ENCODE measurements around the gene SLC39A5. TPM values are rescaled to one million over a fixed set of nuclear protein-coding genes. Genes with fewer than 3 reads are reported as not detected.

SLC39A5 gene, protein sequence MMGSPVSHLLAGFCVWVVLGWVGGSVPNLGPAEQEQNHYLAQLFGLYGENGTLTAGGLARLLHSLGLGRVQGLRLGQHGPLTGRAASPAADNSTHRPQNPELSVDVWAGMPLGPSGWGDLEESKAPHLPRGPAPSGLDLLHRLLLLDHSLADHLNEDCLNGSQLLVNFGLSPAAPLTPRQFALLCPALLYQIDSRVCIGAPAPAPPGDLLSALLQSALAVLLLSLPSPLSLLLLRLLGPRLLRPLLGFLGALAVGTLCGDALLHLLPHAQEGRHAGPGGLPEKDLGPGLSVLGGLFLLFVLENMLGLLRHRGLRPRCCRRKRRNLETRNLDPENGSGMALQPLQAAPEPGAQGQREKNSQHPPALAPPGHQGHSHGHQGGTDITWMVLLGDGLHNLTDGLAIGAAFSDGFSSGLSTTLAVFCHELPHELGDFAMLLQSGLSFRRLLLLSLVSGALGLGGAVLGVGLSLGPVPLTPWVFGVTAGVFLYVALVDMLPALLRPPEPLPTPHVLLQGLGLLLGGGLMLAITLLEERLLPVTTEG
- polyA plus RNA-seq (2013, experiment 1 of 2), result 0.10 TPM
- not detected for polyA plus RNA-seq (2013, experiment 2 of 2)

DNA sequence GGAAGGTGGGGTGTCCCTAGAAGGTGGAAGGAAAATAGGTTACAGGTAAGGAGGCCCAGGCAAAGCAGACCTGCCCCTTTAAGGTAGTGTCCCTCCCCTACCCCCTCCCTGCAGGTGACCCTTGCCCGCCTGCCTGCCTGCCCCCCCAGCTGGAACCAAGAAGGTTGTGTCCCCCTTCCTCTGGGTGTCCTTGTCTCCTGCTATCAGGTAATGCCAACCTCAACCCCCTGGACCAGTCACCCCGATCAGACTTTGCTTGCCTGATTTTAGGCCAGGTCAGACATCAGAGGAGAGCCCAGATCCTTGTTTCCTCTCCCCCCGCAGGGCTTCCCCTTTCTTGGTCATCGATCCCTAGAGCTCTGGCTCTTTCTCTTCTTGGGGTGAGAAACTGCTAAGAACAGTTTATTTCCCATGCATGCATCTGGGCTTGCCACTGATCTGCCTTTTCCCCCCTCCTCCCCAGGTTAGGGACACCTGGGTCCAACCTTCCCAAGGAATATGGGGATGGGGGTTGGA, at the start of gene SLC39A5:
SLC39A5 (plus strand) TSS at position 136 of the 516 bp plus-strand sequence. CDS start 1,224 bp downstream, outside the sequence.
- Histone ChIP-seq H2AK5ac (ENCODE audit: low read length, severe bottlenecking) (no peak within 1 kb of the TSS), H3K18ac (ENCODE audit: low read depth in 1 of 2, low read length in 2 of 2) (no peak within 1 kb of the TSS), H2BK120ac (ENCODE audit: low read depth, low read length) (no peak within 1 kb of the TSS), H4K8ac (ENCODE audit: low read length) (no peak within 1 kb of the TSS), H3K4me1 (ENCODE audit: control insufficient read depth, insufficient read depth, low read depth, low read length) (peaks cover 6% of the 10 kb centered on the region), H2BK5ac (ENCODE audit: low read depth, low read length, poor library complexity, severe bottlenecking) (no peak within 1 kb of the TSS), H3K14ac (ENCODE audit: low read length in 2 of 2) (no peak within 1 kb of the TSS), H2BK15ac (ENCODE audit: low read depth, poor library complexity, severe bottlenecking) (no peak within 1 kb of the TSS), H3K27ac (ENCODE audit: low read length, poor library complexity, severe bottlenecking) (no peak within 1 kb of the TSS), H3K23ac (ENCODE audit: low read length in 2 of 2) (no peak within 1 kb of the TSS), H2BK12ac (ENCODE audit: low read length in 2 of 2) (no peak within 1 kb of the TSS), H2AFZ (ENCODE audit: low read depth, low read length) (no peak within 1 kb of the TSS), H3K9me3 (ENCODE audit: control insufficient read depth, low read length) (no peaks in the 10 kb centered on the region), H3K4ac (ENCODE audit: low read depth in 1 of 2, low read length in 2 of 2) (no peak within 1 kb of the TSS), H3K4me3 (ENCODE audit: insufficient read depth in 1 of 2, low read depth in 1 of 2, low read length in 2 of 2) (no peak within 1 kb of the TSS), H3K27me3 (ENCODE audit: control insufficient read depth in 1 of 2, insufficient read depth in 1 of 2, low read length in 2 of 2) (no peaks in the 10 kb centered on the region), H3K9ac (ENCODE audit: low read length) (no peak within 1 kb of the TSS), H3K4me2 (ENCODE audit: low read length, poor library complexity, severe bottlenecking) (no peak within 1 kb of the TSS), H4K91ac (ENCODE audit: low read length) (no peak within 1 kb of the TSS), H3K36me3 (ENCODE audit: control insufficient read depth in 1 of 2, insufficient read depth in 2 of 2, low read depth in 1 of 2, low read length in 2 of 2) (peaks cover 6 to 20% of the 10 kb centered on the region in 2 experiments), H3K79me1 (replicated peaks; ENCODE audit: low read length, poor library complexity, severe bottlenecking) (peaks cover 5% of the 10 kb centered on the region)
- no peak for DNase-seq
- 94% methylated on average over 4 of the region's 4 CpGs for WGBS

DNA sequence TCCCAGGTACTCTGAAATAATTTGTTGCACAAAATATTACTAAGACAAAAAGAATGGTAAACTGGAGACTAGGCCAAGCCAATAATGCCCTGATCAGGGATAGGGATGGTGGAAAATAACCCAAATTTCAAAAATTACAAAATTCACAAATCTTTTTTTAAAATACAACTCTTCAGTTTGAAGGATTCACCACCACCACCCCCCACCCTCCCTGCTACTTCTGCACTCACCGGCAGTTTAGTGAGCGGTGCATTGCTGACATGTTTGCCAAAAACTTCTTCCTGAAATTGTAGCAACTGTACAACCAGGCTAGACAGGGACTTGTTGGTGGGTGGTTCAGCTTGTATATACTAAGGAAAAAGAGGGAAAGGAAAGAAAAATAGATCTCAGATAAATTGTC, 42.9 kb upstream of the SLC39A5 start:
- H3K4me3 ChIP-seq (ENCODE audit: insufficient read depth in 1 of 2, low read depth in 1 of 2, low read length in 2 of 2), result peak overlapping the region in 1 of 2 experiments; percentile 16
- H2BK12ac ChIP-seq (ENCODE audit: low read length in 2 of 2), result no peak overlapping the region
- H3K36me3 ChIP-seq (ENCODE audit: control insufficient read depth in 1 of 2, insufficient read depth in 2 of 2, low read depth in 1 of 2, low read length in 2 of 2), result peaks cover 16 to 44% of the 10 kb centered on the region in 2 experiments
- H3K79me1 ChIP-seq (replicated peaks; ENCODE audit: low read length, poor library complexity, severe bottlenecking), result peaks cover 11% of the 10 kb centered on the region
- H3K4me2 ChIP-seq (ENCODE audit: low read length, poor library complexity, severe bottlenecking), result no peak overlapping the region
- DNase-seq, result no peak
- H3K4me1 ChIP-seq (ENCODE audit: control insufficient read depth, insufficient read depth, low read depth, low read length), result peaks cover 6% of the 10 kb centered on the region
- H4K8ac ChIP-seq (ENCODE audit: low read length), result no peak overlapping the region
- no peak overlapping the region for H2AFZ ChIP-seq (ENCODE audit: low read depth, low read length)
- H3K4ac ChIP-seq (ENCODE audit: low read depth in 1 of 2, low read length in 2 of 2), result no peak overlapping the region
- no peaks in the 10 kb centered on the region for H3K9me3 ChIP-seq (ENCODE audit: control insufficient read depth, low read length)
- WGBS, result no CpG with 5 or more reads among the region's 2 CpGs
- H2BK15ac ChIP-seq (ENCODE audit: low read depth, poor library complexity, severe bottlenecking), result no peak overlapping the region
- no peaks in the 10 kb centered on the region for H3K27me3 ChIP-seq (ENCODE audit: control insufficient read depth in 1 of 2, insufficient read depth in 1 of 2, low read length in 2 of 2)
- H3K18ac ChIP-seq (ENCODE audit: low read depth in 1 of 2, low read length in 2 of 2), result no peak overlapping the region
- no peak overlapping the region for H2BK5ac ChIP-seq (ENCODE audit: low read depth, low read length, poor library complexity, severe bottlenecking)
- peak overlapping the region; percentile 90 for H3K9ac ChIP-seq (ENCODE audit: low read length)
- H3K23ac ChIP-seq (ENCODE audit: low read length in 2 of 2), result no peak overlapping the region
- H2BK120ac ChIP-seq (ENCODE audit: low read depth, low read length), result no peak overlapping the region
- no peak overlapping the region for H3K27ac ChIP-seq (ENCODE audit: low read length, poor library complexity, severe bottlenecking)
- H3K14ac ChIP-seq (ENCODE audit: low read length in 2 of 2), result no peak overlapping the region
- H4K91ac ChIP-seq (ENCODE audit: low read length), result no peak overlapping the region
- H2AK5ac ChIP-seq (ENCODE audit: low read length, severe bottlenecking), result no peak overlapping the region

DNA sequence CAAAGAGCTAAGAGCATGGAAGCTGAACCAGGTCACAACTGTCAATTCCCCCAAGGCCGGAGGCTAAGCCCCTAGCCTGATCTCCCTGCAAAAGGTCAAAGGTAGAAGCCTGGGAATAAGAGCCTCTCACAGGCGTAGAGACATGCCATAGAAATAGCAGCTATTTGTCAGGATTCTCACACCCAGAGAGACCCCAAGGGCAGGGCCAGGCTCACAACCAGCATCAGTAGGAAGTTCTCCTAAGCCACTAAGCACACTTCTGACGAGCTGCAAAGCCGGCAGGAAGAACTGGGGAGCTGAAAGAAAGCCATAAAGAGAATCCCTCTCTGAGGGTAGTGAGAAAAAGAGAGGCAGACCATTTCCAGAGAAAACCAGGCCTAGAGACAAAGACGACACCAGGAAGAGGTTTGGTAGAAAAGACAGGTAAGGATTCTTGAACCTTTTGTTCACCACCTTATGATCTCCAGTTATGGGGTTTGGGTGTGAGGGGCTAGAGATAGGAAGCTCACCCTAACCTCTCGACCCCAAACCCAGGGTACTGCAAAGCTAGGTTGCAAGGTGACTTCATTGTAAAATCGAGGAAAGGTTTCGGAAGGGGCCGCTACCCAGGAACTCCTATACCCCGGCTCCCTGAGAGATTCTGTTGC, 41.6 kb upstream of the SLC39A5 start:
- Histone ChIP-seq H2AK5ac (ENCODE audit: low read length, severe bottlenecking) (peak overlapping the region; percentile 82), H3K27ac (ENCODE audit: low read length, poor library complexity, severe bottlenecking) (peak overlapping the region; percentile 45), H3K23ac (ENCODE audit: low read length in 2 of 2) (peak overlapping the region; percentile 70 to 86), H2BK5ac (ENCODE audit: low read depth, low read length, poor library complexity, severe bottlenecking) (no peak overlapping the region), H3K4me3 (ENCODE audit: insufficient read depth in 1 of 2, low read depth in 1 of 2, low read length in 2 of 2) (peak overlapping the region; percentile 79 to 93), H4K8ac (ENCODE audit: low read length) (no peak overlapping the region), H2BK15ac (ENCODE audit: low read depth, poor library complexity, severe bottlenecking) (no peak overlapping the region), H3K79me1 (replicated peaks; ENCODE audit: low read length, poor library complexity, severe bottlenecking) (peaks cover 11% of the 10 kb centered on the region), H3K14ac (ENCODE audit: low read length in 2 of 2) (peak overlapping the region; percentile 45 to 93), H2BK12ac (ENCODE audit: low read length in 2 of 2) (no peak overlapping the region), H3K9ac (ENCODE audit: low read length) (peak overlapping the region; percentile 90), H3K4me2 (ENCODE audit: low read length, poor library complexity, severe bottlenecking) (peak overlapping the region; percentile 91), H3K4me1 (ENCODE audit: control insufficient read depth, insufficient read depth, low read depth, low read length) (peaks cover 6% of the 10 kb centered on the region), H4K91ac (ENCODE audit: low read length) (no peak overlapping the region), H3K36me3 (ENCODE audit: control insufficient read depth in 1 of 2, insufficient read depth in 2 of 2, low read depth in 1 of 2, low read length in 2 of 2) (peaks cover 10 to 33% of the 10 kb centered on the region in 2 experiments), H3K27me3 (ENCODE audit: control insufficient read depth in 1 of 2, insufficient read depth in 1 of 2, low read length in 2 of 2) (no peaks in the 10 kb centered on the region), H2AFZ (ENCODE audit: low read depth, low read length) (no peak overlapping the region), H3K18ac (ENCODE audit: low read depth in 1 of 2, low read length in 2 of 2) (peak overlapping the region in 1 of 2 experiments; percentile 75), H2BK120ac (ENCODE audit: low read depth, low read length) (no peak overlapping the region), H3K9me3 (ENCODE audit: control insufficient read depth, low read length) (no peaks in the 10 kb centered on the region), H3K4ac (ENCODE audit: low read depth in 1 of 2, low read length in 2 of 2) (peak overlapping the region in 1 of 2 experiments; percentile 64)
- DNase-seq, result no peak
- WGBS, result 21% methylated on average over 8 of the region's 10 CpGs

DNA sequence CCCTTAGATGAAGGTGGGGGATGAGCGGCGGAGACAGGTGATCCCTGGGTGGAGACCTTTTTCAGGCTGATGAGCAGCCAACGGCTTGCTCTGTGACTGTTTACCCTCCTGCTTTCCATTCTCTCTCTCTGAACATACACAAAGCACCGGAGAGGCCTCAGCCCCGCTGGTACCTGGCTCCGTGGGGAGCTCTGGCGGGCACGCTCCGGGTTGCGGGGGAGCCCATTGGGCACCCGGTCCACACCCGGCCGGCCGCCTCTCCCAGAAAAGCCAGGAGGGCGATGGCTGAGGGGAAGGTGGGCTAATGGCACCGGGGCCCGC, 41.1 kb upstream of the SLC39A5 start:
- Histone ChIP-seq H3K4ac (ENCODE audit: low read depth in 1 of 2, low read length in 2 of 2) (peak overlapping the region in 1 of 2 experiments; percentile 97), H3K9ac (ENCODE audit: low read length) (peak overlapping the region; percentile 90), H3K79me1 (replicated peaks; ENCODE audit: low read length, poor library complexity, severe bottlenecking) (peaks cover 8% of the 10 kb centered on the region), H2AK5ac (ENCODE audit: low read length, severe bottlenecking) (peak overlapping the region; percentile 9), H2AFZ (ENCODE audit: low read depth, low read length) (no peak overlapping the region), H2BK12ac (ENCODE audit: low read length in 2 of 2) (no peak overlapping the region), H3K27me3 (ENCODE audit: control insufficient read depth in 1 of 2, insufficient read depth in 1 of 2, low read length in 2 of 2) (no peaks in the 10 kb centered on the region), H3K4me2 (ENCODE audit: low read length, poor library complexity, severe bottlenecking) (peak overlapping the region; percentile 91), H3K18ac (ENCODE audit: low read depth in 1 of 2, low read length in 2 of 2) (peak overlapping the region in 1 of 2 experiments; percentile 75), H3K4me3 (ENCODE audit: insufficient read depth in 1 of 2, low read depth in 1 of 2, low read length in 2 of 2) (peak overlapping the region; percentile 79 to 93), H2BK5ac (ENCODE audit: low read depth, low read length, poor library complexity, severe bottlenecking) (no peak overlapping the region), H3K9me3 (ENCODE audit: control insufficient read depth, low read length) (no peaks in the 10 kb centered on the region), H2BK120ac (ENCODE audit: low read depth, low read length) (peak overlapping the region; percentile 8), H4K91ac (ENCODE audit: low read length) (no peak overlapping the region), H3K36me3 (ENCODE audit: control insufficient read depth in 1 of 2, insufficient read depth in 2 of 2, low read depth in 1 of 2, low read length in 2 of 2) (peaks cover 8 to 28% of the 10 kb centered on the region in 2 experiments), H3K27ac (ENCODE audit: low read length, poor library complexity, severe bottlenecking) (peak overlapping the region; percentile 45), H3K4me1 (ENCODE audit: control insufficient read depth, insufficient read depth, low read depth, low read length) (peaks cover 6% of the 10 kb centered on the region), H4K8ac (ENCODE audit: low read length) (no peak overlapping the region), H3K23ac (ENCODE audit: low read length in 2 of 2) (peak overlapping the region in 1 of 2 experiments; percentile 91), H3K14ac (ENCODE audit: low read length in 2 of 2) (peak overlapping the region; percentile 45 to 93), H2BK15ac (ENCODE audit: low read depth, poor library complexity, severe bottlenecking) (no peak overlapping the region)
- DNase-seq, result no peak
- WGBS, result 1% methylated on average over 13 of the region's 17 CpGs

Data from mesenchymal stem cell (in vitro differentiated cells and primary cell).